NCI-H446 (cell line): Measurements from ENCODE around the gene C1QTNF6.

Experiments used
- DNase-seq, 2 experiments: peaks; one replicate each; lab custom pipeline; 2025; lab: John Stamatoyannopoulos, UW

C1QTNF6 gene

DNA sequence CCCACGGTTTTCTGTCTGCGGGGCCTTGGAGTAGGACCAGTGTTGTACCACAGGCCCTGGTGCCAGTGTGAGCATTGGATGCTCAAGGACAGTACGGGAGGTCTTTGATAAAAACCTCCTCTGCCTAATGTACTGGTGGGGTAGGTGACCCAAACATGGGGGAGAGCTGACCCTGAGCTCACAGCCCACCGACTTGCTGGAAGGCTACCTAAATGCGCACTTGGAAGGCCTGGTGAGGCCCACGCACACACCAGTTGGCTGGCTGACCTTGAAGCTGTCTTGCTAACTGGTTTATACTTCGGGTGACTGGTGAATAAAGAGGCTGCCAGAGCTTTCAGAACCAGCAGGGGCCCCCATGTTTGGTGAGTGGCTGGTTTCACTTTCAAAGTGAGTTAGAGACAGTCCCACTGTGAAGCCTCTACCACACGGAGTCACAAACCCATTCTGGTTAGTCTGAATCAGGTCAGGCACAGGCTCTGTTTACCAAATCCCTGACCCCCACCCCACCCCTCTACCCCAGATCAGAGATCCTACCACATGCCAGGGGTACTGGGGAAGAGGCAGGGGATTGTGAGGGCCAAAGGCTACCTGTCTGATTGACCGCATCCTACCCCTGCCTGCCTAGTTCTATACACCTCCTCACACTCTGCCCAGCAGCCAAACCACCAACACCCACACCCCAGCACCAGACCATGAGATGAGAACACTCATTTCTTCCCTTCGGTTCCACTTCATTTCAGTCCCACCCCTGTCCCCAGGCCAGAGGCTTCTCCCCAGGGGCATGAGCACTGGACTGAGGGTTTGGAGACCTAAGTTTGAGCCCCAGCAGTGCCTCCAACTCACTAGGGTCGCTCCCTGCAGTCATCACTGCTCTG, 25.6 kb downstream of the C1QTNF6 start:
- no peak for DNase-seq

GRCh38 chr22:37161443-37161842, 26.6 kb downstream of the C1QTNF6 start:
- no peak for DNase-seq

DNA sequence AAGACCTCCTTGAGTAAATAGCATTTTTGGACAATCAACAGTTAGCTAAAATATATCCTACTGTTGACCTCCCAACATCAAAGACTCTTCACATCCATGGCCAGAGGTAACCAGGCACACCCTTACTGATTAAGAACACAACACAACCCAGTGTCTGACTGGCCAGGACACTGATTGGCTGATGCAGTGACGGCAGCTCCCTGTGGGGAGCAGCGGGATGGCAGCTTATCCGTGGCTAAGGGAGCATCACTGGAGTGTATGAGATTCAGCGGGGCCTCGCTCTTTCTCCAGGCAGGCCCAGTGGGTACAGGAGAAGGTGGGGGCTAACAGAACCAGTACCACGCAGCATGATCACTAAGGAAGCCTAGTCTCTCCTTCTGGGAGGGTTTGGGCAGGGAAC, 28.0 kb downstream of the C1QTNF6 start:
- DNase-seq = no peak

- DNase-seq = no peak
Measured at GRCh38 chr22:37158963-37159290, 29.1 kb downstream of the C1QTNF6 start.

DNA sequence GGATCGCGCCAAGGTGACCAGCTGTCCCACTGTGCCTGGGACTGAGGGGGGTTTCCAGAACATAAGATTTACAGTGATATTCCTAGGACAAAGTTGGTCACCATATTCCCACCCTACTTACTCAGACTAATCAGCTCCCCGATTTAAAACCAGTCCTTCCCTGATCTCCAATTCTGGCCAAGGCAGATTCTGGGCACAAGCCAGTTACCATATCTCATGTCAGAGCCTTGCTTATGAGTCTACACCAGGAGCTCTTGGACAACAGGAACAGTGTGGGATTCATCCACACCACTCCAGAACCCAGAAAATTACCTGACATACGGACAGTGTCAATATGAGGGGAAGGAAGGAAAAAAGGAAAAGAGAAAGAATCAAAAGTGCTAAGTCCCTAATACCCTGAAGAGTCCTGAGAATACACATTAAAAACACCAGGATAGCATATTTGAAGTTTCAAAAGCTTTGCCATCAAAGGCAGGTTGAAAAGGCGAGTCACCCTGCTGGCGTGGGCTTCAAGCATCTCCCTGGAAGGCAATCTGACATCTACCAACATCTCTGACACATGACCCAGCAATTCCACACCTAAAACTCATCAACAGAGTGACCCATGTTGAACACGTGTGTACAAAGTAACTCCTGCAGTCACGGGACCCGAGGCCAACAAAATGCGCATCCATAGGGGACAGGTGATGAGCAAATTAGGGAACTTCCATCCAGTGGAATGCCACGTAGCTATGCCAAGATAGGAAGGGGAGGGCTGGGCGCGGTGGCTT, 30.3 kb downstream of the C1QTNF6 start:
- DNase-seq = no peak

DNA sequence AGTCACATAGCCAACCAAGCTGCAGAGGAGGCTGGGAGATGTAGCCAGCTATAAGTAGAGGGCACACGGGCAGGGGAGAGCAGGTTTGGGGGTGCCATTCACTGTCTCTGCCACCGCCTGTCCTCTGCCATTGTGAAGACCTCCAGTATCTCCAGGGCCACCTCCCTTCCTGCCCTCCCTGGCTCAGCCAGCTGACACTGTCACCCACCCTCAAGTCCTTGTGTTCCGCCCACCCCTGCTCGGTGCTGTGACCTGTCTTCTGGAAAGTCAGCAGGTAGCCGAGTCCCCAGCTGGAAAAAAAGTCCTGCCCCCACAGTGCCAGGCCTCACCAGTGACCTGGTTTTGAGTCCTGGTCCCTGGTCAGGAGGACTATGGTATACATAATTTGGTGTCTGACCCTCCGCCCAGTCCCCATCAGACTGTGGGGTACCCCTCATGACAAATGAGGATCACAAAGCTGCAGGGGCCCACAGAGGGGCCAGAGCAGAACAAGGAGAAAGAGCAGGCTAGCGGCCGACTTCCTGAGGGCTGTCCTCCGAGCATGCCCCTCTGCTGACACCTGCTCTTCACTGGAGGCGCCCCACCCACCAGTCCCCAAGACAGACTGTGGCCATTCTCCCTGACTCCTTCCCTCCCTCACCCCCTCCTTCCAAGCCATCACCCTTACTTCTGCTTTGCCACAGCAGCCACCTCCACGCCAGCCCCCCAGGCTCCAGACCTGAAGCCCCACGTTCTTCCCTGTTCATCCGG, 31.2 kb downstream of the C1QTNF6 start:
- DNase-seq = no peak

DNA sequence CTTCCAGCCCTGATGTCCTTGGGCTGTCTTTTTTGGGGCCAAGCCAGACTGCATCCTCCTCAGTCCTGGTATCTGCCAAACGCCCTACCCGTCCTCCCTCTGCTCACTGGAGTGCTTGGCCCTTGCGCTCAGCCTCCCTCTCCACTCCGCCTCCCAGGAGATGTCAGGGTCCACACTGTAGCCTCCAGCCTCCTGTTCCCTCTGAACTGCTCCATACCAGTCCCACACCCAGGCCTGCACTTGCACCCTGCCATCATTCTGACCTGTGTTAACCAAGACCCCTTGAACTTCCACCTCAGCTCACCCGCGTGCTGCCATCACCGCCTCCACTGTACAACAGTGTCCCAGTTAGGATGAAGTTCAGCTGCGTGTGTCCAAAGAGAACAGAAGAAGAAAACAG, 32.1 kb downstream of the C1QTNF6 start:
- no peak for DNase-seq

GRCh38 chr22:37154925-37155712, 32.9 kb downstream of the C1QTNF6 start:
- DNase-seq = no peak

DNA sequence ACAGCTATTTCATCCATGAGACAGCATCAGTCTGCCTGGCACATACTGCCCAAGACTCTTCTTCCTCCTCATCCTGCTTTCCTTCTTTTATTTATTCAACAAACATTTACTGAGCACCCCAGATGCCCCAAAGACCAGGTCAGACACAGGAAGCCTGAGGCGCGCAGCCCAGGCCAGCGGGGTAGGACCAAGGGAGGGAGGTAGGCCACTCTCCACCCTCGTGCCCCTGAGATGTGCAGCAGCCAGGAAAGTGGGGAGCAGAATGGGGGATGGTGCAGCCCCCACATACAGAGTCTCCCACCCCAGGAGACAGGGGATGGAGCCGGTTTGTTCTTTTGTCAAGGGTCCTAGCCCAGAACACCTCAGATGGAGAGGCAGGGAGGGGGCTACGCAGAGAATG, 34.1 kb downstream of the C1QTNF6 start:
- no peak for DNase-seq

- no peak for DNase-seq
Measured at GRCh38 chr22:37151401-37151800, 36.6 kb downstream of the C1QTNF6 start.

- DNase-seq = no peak
Measured at GRCh38 chr22:37150701-37151100, 37.3 kb downstream of the C1QTNF6 start.

GRCh38 chr22:37148742-37149665, 39.0 kb downstream of the C1QTNF6 start:
- no peak for DNase-seq

DNA sequence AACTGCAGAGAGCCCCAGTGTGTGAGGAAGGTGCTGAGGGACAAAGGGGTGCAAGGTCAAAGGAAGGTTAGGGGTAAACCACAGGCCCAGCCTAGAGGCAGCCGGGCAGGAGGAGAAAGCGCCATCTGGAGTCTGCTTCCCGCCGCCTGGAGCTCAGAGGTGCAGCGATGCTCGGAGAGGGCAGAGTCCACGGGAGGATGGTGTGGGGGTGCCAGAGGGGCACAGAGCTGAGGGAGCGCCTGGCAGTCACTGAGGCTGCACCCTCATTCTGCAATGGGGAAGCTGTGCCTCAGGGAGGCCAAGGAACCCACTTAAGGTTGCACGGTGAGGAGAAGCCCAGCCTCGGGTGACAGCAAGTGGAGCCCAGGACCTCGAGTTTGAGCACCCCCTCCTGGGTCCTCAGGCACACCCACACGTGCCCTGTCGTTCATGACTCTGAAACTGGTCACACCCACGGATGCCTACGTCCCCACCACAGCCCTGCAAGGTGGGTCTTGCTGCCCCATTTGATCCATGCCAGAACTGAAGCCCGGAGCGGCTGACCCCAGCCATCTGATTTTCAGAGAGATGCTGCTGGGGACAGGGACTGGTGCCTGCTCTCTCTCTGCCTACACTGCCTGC, 39.9 kb downstream of the C1QTNF6 start:
- DNase-seq = no peak

DNA sequence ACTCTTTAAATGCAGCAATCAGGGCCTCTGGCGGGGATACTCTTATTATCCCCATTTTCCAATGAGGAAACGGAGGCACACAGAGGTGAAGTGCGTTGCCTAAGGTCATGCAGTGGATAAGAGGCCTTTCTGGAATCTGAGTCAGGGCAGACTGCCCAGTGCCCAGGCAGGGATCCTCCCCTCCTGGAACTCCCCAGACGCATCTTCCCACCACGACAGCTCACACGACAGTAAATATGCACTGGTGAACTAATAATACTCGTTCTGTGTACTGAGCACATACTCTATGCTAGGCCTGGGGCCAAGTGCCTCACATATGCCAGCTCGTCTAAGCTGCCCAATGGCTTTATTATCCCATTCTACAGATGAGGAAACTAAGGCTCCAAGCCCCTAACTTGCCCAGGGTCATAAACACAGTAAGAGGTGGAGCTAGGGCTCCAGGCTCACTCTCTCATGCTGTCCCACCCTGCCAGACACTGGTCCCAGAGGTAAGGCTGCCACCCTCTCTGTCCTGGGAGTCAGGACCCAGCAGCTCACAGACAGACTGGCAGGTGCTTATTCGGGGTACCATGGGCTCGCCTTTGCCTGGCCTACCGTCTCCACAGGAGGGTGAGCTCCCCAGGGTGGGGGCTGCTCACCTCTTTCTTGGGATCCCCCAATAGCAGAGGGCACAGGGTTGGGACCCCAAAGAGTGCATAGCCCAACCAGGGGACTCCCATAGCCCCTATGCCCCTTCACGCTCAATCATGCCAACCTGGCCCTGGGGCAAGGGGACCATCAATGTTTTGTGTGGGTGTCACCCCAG, 40.7 kb downstream of the C1QTNF6 start:
- DNase-seq = no peak

DNA sequence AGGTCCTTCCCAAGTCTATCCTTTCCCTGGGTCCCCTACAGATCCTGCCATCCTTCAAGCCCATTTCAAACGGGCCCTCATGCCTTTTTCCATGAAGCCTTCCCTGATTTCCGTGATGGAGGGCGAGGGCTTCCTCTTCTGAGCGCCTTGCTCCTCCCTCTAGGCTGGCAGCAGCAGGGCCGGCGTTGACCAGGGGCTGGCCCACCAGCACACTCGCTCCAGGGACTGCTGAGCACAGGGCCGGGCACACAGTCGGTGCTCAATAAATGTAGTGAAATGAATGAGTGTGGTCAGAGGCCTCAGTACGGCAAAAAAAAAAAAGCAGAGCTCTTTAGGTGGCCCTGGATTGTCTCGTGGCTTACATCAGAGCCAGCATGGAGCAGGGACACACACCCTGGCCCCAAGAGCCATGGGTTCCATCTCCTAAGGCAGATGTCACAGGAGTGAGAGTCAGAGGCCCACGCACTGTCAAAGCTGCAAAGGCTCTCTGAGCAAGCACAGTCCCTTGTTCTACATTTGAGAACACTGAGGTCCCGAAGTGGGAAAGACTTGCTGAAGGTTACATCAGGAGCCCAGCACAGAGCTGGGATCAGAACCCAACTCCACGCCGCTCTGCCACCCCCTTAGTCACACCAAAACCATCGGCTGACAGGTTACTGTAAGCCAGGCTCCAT, 41.4 kb downstream of the C1QTNF6 start:
- no peak for DNase-seq

DNA sequence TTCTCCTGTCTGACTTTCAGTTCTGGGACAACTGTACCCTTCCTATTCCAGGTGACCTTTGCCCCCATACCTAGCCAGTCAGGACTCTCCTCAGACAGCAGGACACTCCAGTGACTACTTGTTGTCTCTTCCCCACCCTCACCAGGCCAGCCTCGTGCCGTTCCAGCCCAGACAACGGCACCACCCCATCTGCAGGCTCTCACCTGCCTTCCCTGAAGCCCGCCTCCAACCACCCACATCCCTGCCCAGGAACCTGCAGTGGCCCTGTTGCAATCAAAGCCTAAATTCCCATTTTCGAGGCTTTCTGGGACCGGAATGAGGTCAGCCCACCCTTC, 42.0 kb downstream of the C1QTNF6 start:
- DNase-seq = no peak

GRCh38 chr22:37145180-37146050, 42.6 kb downstream of the C1QTNF6 start:
- no peak for DNase-seq

- no peak for DNase-seq
Measured at GRCh38 chr22:37144180-37144554, 43.9 kb downstream of the C1QTNF6 start.
